T1000 (cell line): ENCODE data around the gene EFNA3.

ENCODE experiments used
- DNase-seq: peaks from one replicate; lab custom pipeline; 2025; ENCODE audit warnings: mixed read lengths; lab: John Stamatoyannopoulos, UW

Gene EFNA3

GRCh38 chr1:155066777-155067176, 11.9 kb upstream of the EFNA3 start:
- no peak for DNase-seq

GRCh38 chr1:155068599-155068998, 10.0 kb upstream of the EFNA3 start:
- DNase-seq = no peak

- DNase-seq = no peak
Observed at GRCh38 chr1:155069551-155070157, 9.0 kb upstream of the EFNA3 start.

GRCh38 chr1:155070158-155070621, 8.4 kb upstream of the EFNA3 start:
- DNase-seq = no peak

- DNase-seq = no peak
Observed at GRCh38 chr1:155070721-155071569, 7.7 kb upstream of the EFNA3 start.

- no peak for DNase-seq
Observed at GRCh38 chr1:155071701-155072100, 6.9 kb upstream of the EFNA3 start.

GRCh38 chr1:155072531-155073289, 5.9 kb upstream of the EFNA3 start:
- DNase-seq = no peak

GRCh38 chr1:155073377-155074242, 5.0 kb upstream of the EFNA3 start:
- DNase-seq = no peak

- DNase-seq = no peak
Observed at GRCh38 chr1:155075535-155075934, 3.1 kb upstream of the EFNA3 start.

GRCh38 chr1:155076371-155076770, 2.3 kb upstream of the EFNA3 start:
- DNase-seq = no peak

- DNase-seq = no peak
Observed at GRCh38 chr1:155077346-155077745, 1.3 kb upstream of the EFNA3 start.

- DNase-seq = no peak
Observed at GRCh38 chr1:155077758-155078445, 735 bp upstream of the EFNA3 start.

- no peak for DNase-seq
Observed at GRCh38 chr1:155079210-155079486, 511 bp downstream of the EFNA3 start.

GRCh38 chr1:155079487-155080311, 1.1 kb downstream of the EFNA3 start:
- DNase-seq = no peak

- no peak for DNase-seq
Observed at GRCh38 chr1:155080312-155081228, 1.9 kb downstream of the EFNA3 start.

- DNase-seq = no peak
Observed at GRCh38 chr1:155081472-155082300, 3.0 kb downstream of the EFNA3 start.

- no peak for DNase-seq
Observed at GRCh38 chr1:155082301-155083051, 3.8 kb downstream of the EFNA3 start.

- no peak for DNase-seq
Observed at GRCh38 chr1:155083052-155083541, 4.5 kb downstream of the EFNA3 start.
